Stimulated activated CD8-positive, alpha-beta memory T cell treated with anti-CD3 and anti-CD28 coated beads, Interleukin-7, amount 100 ng/mL, for 24 hours (primary cell): Measurements from ENCODE around the gene PARP4.
"Not testable (repeated sequence)": the region's sequence is repeated elsewhere in the genome, so short reads cannot be mapped to it uniquely, and the experiment has no call there.

Experiments used
- DNase-seq: peaks from one replicate; pipeline ENCODE4 v3.0.0-alpha.2; 2020; ENCODE audit warnings: low read depth

The PARP4 gene

DNA sequence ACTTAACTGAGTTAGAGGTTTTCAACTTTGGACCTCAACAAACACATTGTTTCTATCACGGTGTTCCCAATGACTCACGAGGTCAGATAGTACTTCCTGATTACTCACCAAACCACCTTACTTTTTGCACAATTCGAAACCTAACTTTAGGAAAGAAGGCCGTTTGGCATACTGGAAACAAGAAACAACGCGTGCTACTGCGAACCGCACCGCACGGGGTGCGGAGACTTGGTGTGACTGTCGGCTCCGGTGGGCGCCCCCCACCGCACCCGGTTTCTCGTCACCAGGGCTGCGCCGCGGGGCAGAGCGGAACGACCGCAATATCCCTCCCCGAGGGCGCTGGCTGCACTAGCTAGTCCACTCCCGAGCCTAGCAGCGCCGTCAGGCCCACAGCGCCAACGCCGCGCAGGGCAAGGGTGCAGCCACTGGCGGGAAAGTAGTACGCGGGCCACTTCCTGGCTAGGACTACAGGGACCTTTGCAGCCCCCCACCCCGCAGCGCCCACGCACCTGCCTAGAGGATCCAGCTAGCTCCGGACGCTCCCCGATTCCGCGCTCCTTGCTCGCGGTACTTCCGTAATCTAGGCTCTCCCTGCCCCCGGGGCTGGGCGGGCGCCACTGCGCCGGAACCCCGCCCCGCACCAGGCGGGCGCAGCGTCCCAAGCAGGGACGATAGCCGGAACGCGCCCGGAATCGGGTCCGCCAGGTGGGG, at the start of gene PARP4:
TSS of gene PARP4 (minus strand) at position 582 of the 711 bp plus-strand sequence. CDS start 9,002 bp downstream, outside the sequence.
- peak; percentile 35 for DNase-seq

- not testable (repeated sequence) for DNase-seq
Measured at GRCh38 chr13:24560579-24561187, 48.1 kb upstream of the PARP4 start.

- not testable (repeated sequence) for DNase-seq
Measured at GRCh38 chr13:24559431-24560218, 47.0 kb upstream of the PARP4 start.

- DNase-seq: no peak
Measured at GRCh38 chr13:24557081-24557480, 44.5 kb upstream of the PARP4 start.

DNA sequence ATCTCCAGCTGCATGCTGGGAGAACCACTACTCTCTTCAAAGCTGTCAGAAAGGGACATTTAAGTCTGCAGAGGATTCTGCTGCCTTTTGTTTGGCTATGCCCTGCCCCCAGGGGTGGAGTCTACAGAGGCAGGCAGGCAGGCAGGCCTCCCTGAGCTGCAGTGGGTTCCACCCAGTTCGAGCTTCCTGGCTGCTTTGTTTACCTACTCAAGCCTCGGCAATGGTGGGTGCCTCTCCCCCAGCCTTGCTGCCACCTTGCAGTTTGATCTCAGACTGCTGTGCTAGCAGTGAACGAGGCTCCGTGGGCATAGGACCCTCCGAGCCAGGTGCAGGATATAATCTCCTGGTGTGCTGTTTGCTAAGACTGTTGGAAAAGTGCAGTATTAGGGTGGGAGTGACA, 41.3 kb upstream of the PARP4 start:
- DNase-seq: not testable (repeated sequence)

- not testable (repeated sequence) for DNase-seq
Measured at GRCh38 chr13:24541476-24542352, 29.1 kb upstream of the PARP4 start.

- no peak for DNase-seq
Measured at GRCh38 chr13:24541127-24541475, 28.5 kb upstream of the PARP4 start.

DNA sequence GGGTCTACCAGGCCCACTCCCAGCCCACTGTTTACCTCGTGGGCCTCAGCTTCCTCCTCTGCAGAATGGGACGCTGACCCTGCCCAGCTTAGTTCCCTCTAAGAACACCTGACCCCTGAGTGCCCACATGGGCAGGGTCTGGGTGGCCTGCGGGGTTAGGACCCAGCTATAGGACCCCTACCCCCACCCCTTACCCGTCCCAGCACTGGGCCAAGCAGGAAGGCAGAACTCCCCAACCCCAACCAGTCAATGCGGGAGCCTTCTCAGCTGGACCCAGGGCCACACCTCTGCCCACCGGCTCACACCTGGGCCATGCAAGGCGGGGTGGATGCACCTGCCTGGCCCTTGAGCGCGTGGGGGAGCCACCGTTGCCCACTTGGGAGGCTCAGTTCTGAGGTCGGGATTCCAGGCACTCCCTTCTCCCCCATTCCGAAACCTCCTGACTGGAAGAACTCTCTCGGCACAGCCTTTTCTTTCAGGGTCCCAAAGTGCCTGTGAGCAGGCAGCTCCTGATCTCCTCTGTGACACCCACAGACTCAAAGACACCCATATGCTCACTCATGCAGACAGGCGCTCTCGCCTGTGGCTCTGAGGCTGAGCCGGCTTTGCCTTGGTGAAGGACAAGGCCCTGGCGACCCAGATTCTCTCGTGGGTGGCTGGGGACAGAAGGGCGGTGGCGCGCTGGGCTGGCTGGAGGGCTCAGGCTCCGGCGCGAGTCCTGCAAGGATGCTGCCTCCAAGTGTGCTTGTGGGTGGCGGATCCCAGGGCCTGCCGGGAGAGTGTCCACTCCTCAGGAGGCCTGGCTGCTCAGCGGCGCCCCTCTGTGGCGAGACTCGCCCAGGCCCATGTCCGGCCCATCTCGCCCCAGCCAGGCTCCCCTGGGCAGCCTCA, 27.9 kb upstream of the PARP4 start:
- no peak for DNase-seq

GRCh38 chr13:24539500-24540165, 27.1 kb upstream of the PARP4 start:
- DNase-seq: no peak

GRCh38 chr13:24529478-24529877, 16.9 kb upstream of the PARP4 start:
- DNase-seq: no peak

DNA sequence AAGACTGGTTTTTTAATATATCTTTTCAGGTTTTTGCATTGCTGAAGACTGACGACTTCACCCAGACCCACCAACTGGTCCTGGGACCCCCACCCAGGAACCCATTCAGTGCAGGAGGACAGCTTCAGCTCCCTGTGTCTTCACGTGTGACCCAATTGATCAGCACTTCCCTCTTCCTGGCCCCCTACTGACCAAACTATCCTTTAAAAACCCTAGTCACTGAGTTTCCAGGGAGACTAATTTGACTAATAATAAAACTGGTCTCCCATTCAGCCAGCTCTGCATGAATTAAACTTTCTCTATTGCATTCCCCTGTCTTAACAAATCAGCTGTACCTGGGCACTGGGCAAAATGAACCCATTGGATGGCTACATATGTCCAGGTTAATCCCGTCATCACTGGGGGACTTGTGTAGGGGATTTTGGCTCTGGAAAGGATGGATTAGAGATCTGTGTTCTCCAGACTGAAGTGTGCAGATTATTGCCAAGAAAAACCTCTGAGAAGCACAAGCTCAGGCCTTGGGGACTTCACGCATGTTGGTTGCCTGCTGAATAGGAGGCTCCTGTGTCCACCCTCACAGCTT, 16.3 kb upstream of the PARP4 start:
- DNase-seq: no peak

- no peak for DNase-seq
Measured at GRCh38 chr13:24527266-24527775, 14.7 kb upstream of the PARP4 start.

GRCh38 chr13:24520733-24521132, 8.2 kb upstream of the PARP4 start:
- DNase-seq: no peak

- DNase-seq: no peak
Measured at GRCh38 chr13:24516919-24517318, 4.3 kb upstream of the PARP4 start.

- DNase-seq: no peak
Measured at GRCh38 chr13:24512908-24513213, 283 bp upstream of the PARP4 start.

- no peak for DNase-seq
Measured at GRCh38 chr13:24511816-24512196, 772 bp downstream of the PARP4 start.

DNA sequence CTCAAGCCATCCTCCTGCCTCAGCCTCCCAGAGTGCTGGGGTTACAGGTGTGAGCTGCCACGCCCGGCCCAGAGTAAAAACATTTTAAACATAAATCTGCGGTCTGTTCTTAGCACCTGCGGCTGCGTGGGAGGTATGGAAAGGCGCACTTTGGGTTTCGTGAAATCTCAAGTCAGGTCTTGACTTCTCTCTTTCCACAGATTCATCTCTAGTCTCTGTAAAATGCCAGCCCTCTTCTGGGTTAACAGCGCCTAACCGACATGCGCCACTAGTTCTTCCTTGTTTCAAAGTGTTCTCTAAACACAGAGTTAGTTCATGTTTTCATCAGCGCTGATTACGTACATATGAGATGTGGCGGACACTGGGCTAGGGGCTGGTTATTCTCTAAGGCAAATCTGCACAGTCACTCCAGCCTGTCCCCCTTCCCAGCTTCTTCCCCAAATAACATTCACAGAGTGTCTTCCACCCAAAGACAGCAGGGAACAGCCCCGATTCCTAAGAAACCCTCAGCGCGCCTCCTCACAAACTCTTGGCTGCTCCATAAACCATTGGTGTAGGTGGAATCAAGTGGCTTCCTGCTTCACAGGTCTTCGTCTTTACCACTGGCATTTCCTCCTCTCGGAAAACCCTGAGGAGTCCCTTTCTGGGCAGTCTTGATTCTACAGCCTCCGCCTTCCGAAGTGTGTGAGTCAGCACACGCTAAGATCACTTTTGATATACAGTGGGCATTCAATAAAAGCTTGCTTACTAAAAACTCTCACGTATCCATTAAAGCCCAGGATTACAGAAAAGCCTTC, 1.4 kb downstream of the PARP4 start:
- DNase-seq: peak; percentile 33

- DNase-seq: no peak
Measured at GRCh38 chr13:24506698-24507335, 5.8 kb downstream of the PARP4 start.

DNA sequence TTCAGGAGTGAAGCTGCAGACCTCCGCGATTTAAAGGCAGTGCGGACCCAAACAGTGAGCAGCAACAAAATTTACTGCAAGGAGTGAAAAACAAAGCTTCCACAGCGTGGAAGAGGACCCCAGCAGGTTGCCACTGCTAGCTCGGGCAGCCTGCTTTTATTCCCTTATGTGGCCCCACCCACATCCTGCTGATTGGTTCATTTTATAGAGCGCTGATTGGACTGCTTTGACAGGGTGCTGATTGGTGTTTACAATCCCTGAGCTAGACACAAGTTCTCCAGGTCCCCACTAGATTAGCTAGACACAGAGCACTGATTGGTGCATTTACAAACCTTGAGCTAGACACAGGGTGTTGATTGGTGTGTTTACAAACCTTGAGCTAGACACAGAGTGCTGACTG, 6.3 kb downstream of the PARP4 start:
- not testable (repeated sequence) for DNase-seq
